ENCODE measurements around the gene VPS35L.
A peak's percentile ranks its signal among the peaks of the same experiment; 100 is the strongest.

Gene VPS35L

GRCh38 chr16:19589106-19589505, 33.6 kb downstream of the VPS35L start:
- peaks cover 14 to 19% of the 10 kb centered on the region in 2 donors for H3K36me3 ChIP-seq (ENCODE audit: control insufficient read depth in 2 of 2, insufficient read depth in 2 of 2, low read length in 2 of 2)
- peak overlapping the region in 1 of 2 donors; percentile 23 for H3K27ac ChIP-seq (ENCODE audit: low read depth in 2 of 2, low read length in 2 of 2)
- no peak overlapping the region for H3K4me3 ChIP-seq (ENCODE audit: low read length in 2 of 2)
- H3K9me3 ChIP-seq (ENCODE audit: control insufficient read depth in 2 of 2, low read length in 2 of 2) = no peaks in the 10 kb centered on the region
- H3K4me1 ChIP-seq (ENCODE audit: control insufficient read depth in 2 of 2, insufficient read depth in 2 of 2, low read length in 2 of 2) = no peaks in the 10 kb centered on the region
- no peaks in the 10 kb centered on the region for H3K27me3 ChIP-seq (ENCODE audit: control insufficient read depth in 2 of 2, insufficient read depth in 2 of 2, low read length in 2 of 2)
- no peak overlapping the region for H3K9ac ChIP-seq (ENCODE audit: low read depth in 1 of 2, low read length in 2 of 2)

- Histone ChIP-seq H3K9ac (ENCODE audit: low read depth in 1 of 2, low read length in 2 of 2) (no peak overlapping the region), H3K4me1 (ENCODE audit: control insufficient read depth in 2 of 2, insufficient read depth in 2 of 2, low read length in 2 of 2) (no peaks in the 10 kb centered on the region), H3K9me3 (ENCODE audit: control insufficient read depth in 2 of 2, low read length in 2 of 2) (no peaks in the 10 kb centered on the region), H3K4me3 (ENCODE audit: low read length in 2 of 2) (no peak overlapping the region), H3K27me3 (ENCODE audit: control insufficient read depth in 2 of 2, insufficient read depth in 2 of 2, low read length in 2 of 2) (no peaks in the 10 kb centered on the region), H3K36me3 (ENCODE audit: control insufficient read depth in 2 of 2, insufficient read depth in 2 of 2, low read length in 2 of 2) (peaks cover 14 to 20% of the 10 kb centered on the region in 2 donors), H3K27ac (ENCODE audit: low read depth in 2 of 2, low read length in 2 of 2) (no peak overlapping the region)
Observed at GRCh38 chr16:19589771-19590302, 34.3 kb downstream of the VPS35L start.

- H3K27me3 ChIP-seq (ENCODE audit: control insufficient read depth in 2 of 2, insufficient read depth in 2 of 2, low read length in 2 of 2) = no peaks in the 10 kb centered on the region
- peaks cover 18 to 19% of the 10 kb centered on the region in 2 donors for H3K36me3 ChIP-seq (ENCODE audit: control insufficient read depth in 2 of 2, insufficient read depth in 2 of 2, low read length in 2 of 2)
- H3K9ac ChIP-seq (ENCODE audit: low read depth in 1 of 2, low read length in 2 of 2) = no peak overlapping the region
- no peaks in the 10 kb centered on the region for H3K4me1 ChIP-seq (ENCODE audit: control insufficient read depth in 2 of 2, insufficient read depth in 2 of 2, low read length in 2 of 2)
- no peak overlapping the region for H3K4me3 ChIP-seq (ENCODE audit: low read length in 2 of 2)
- H3K9me3 ChIP-seq (ENCODE audit: control insufficient read depth in 2 of 2, low read length in 2 of 2) = no peaks in the 10 kb centered on the region
- H3K27ac ChIP-seq (ENCODE audit: low read depth in 2 of 2, low read length in 2 of 2) = no peak overlapping the region
Observed at GRCh38 chr16:19595043-19595767, 39.7 kb downstream of the VPS35L start.

GRCh38 chr16:19598805-19599510, 43.5 kb downstream of the VPS35L start:
- H3K27ac ChIP-seq (ENCODE audit: low read depth in 2 of 2, low read length in 2 of 2) = no peak overlapping the region
- no peaks in the 10 kb centered on the region for H3K9me3 ChIP-seq (ENCODE audit: control insufficient read depth in 2 of 2, low read length in 2 of 2)
- no peak overlapping the region for H3K4me3 ChIP-seq (ENCODE audit: low read length in 2 of 2)
- no peaks in the 10 kb centered on the region for H3K27me3 ChIP-seq (ENCODE audit: control insufficient read depth in 2 of 2, insufficient read depth in 2 of 2, low read length in 2 of 2)
- H3K36me3 ChIP-seq (ENCODE audit: control insufficient read depth in 2 of 2, insufficient read depth in 2 of 2, low read length in 2 of 2) = peaks cover 9 to 17% of the 10 kb centered on the region in 2 donors
- no peak overlapping the region for H3K9ac ChIP-seq (ENCODE audit: low read depth in 1 of 2, low read length in 2 of 2)
- no peaks in the 10 kb centered on the region for H3K4me1 ChIP-seq (ENCODE audit: control insufficient read depth in 2 of 2, insufficient read depth in 2 of 2, low read length in 2 of 2)

GRCh38 chr16:19599968-19600716, 44.6 kb downstream of the VPS35L start:
- H3K36me3 ChIP-seq (ENCODE audit: control insufficient read depth in 2 of 2, insufficient read depth in 2 of 2, low read length in 2 of 2) = peaks cover 11 to 13% of the 10 kb centered on the region in 2 donors

GRCh38 chr16:19601083-19601976, 45.8 kb downstream of the VPS35L start:
- Histone ChIP-seq H3K36me3 (ENCODE audit: control insufficient read depth in 2 of 2, insufficient read depth in 2 of 2, low read length in 2 of 2) (peaks cover 14 to 16% of the 10 kb centered on the region in 2 donors), H3K9ac (ENCODE audit: low read depth in 1 of 2, low read length in 2 of 2) (no peak overlapping the region), H3K9me3 (ENCODE audit: control insufficient read depth in 2 of 2, low read length in 2 of 2) (no peaks in the 10 kb centered on the region), H3K27me3 (ENCODE audit: control insufficient read depth in 2 of 2, insufficient read depth in 2 of 2, low read length in 2 of 2) (no peaks in the 10 kb centered on the region), H3K27ac (ENCODE audit: low read depth in 2 of 2, low read length in 2 of 2) (no peak overlapping the region), H3K4me1 (ENCODE audit: control insufficient read depth in 2 of 2, insufficient read depth in 2 of 2, low read length in 2 of 2) (no peaks in the 10 kb centered on the region), H3K4me3 (ENCODE audit: low read length in 2 of 2) (no peak overlapping the region)

More at GRCh38 chr16:19599968-19600716, 44.6 kb downstream of the VPS35L start:
- H3K27ac ChIP-seq (ENCODE audit: low read depth in 2 of 2, low read length in 2 of 2) = no peak overlapping the region
- no peaks in the 10 kb centered on the region for H3K27me3 ChIP-seq (ENCODE audit: control insufficient read depth in 2 of 2, insufficient read depth in 2 of 2, low read length in 2 of 2)
- no peaks in the 10 kb centered on the region for H3K4me1 ChIP-seq (ENCODE audit: control insufficient read depth in 2 of 2, insufficient read depth in 2 of 2, low read length in 2 of 2)
- H3K4me3 ChIP-seq (ENCODE audit: low read length in 2 of 2) = no peak overlapping the region
- no peak overlapping the region for H3K9ac ChIP-seq (ENCODE audit: low read depth in 1 of 2, low read length in 2 of 2)
- H3K9me3 ChIP-seq (ENCODE audit: control insufficient read depth in 2 of 2, low read length in 2 of 2) = no peaks in the 10 kb centered on the region

- no peak overlapping the region for H3K27ac ChIP-seq (ENCODE audit: low read depth in 2 of 2, low read length in 2 of 2)
- no peaks in the 10 kb centered on the region for H3K9me3 ChIP-seq (ENCODE audit: control insufficient read depth in 2 of 2, low read length in 2 of 2)
- H3K27me3 ChIP-seq (ENCODE audit: control insufficient read depth in 2 of 2, insufficient read depth in 2 of 2, low read length in 2 of 2) = no peaks in the 10 kb centered on the region
- no peaks in the 10 kb centered on the region for H3K4me1 ChIP-seq (ENCODE audit: control insufficient read depth in 2 of 2, insufficient read depth in 2 of 2, low read length in 2 of 2)
- no peak overlapping the region for H3K4me3 ChIP-seq (ENCODE audit: low read length in 2 of 2)
- H3K9ac ChIP-seq (ENCODE audit: low read depth in 1 of 2, low read length in 2 of 2) = no peak overlapping the region
- peaks cover 26 to 30% of the 10 kb centered on the region in 2 donors for H3K36me3 ChIP-seq (ENCODE audit: control insufficient read depth in 2 of 2, insufficient read depth in 2 of 2, low read length in 2 of 2)
Observed at GRCh38 chr16:19604911-19605310, 49.4 kb downstream of the VPS35L start.

- Histone ChIP-seq H3K9ac (ENCODE audit: low read depth in 1 of 2, low read length in 2 of 2) (no peak overlapping the region), H3K9me3 (ENCODE audit: control insufficient read depth in 2 of 2, low read length in 2 of 2) (no peaks in the 10 kb centered on the region), H3K27me3 (ENCODE audit: control insufficient read depth in 2 of 2, insufficient read depth in 2 of 2, low read length in 2 of 2) (no peaks in the 10 kb centered on the region), H3K4me1 (ENCODE audit: control insufficient read depth in 2 of 2, insufficient read depth in 2 of 2, low read length in 2 of 2) (no peaks in the 10 kb centered on the region), H3K4me3 (ENCODE audit: low read length in 2 of 2) (no peak overlapping the region), H3K36me3 (ENCODE audit: control insufficient read depth in 2 of 2, insufficient read depth in 2 of 2, low read length in 2 of 2) (peaks cover 29 to 30% of the 10 kb centered on the region in 2 donors), H3K27ac (ENCODE audit: low read depth in 2 of 2, low read length in 2 of 2) (no peak overlapping the region)
Observed at GRCh38 chr16:19605701-19606100, 50.2 kb downstream of the VPS35L start.

GRCh38 chr16:19607616-19608280, 52.2 kb downstream of the VPS35L start:
- Histone ChIP-seq H3K36me3 (ENCODE audit: control insufficient read depth in 2 of 2, insufficient read depth in 2 of 2, low read length in 2 of 2) (peaks cover 26 to 38% of the 10 kb centered on the region in 2 donors), H3K4me1 (ENCODE audit: control insufficient read depth in 2 of 2, insufficient read depth in 2 of 2, low read length in 2 of 2) (no peaks in the 10 kb centered on the region), H3K27me3 (ENCODE audit: control insufficient read depth in 2 of 2, insufficient read depth in 2 of 2, low read length in 2 of 2) (no peaks in the 10 kb centered on the region), H3K9me3 (ENCODE audit: control insufficient read depth in 2 of 2, low read length in 2 of 2) (no peaks in the 10 kb centered on the region), H3K4me3 (ENCODE audit: low read length in 2 of 2) (no peak overlapping the region), H3K9ac (ENCODE audit: low read depth in 1 of 2, low read length in 2 of 2) (no peak overlapping the region), H3K27ac (ENCODE audit: low read depth in 2 of 2, low read length in 2 of 2) (no peak overlapping the region)
